GM23338 (cell line): ENCODE data around the gene LUC7L2. TPM values are rescaled to one million over a fixed set of nuclear protein-coding genes. Genes with fewer than 3 reads are reported as not detected.

ENCODE experiments used
- ATAC-seq: fragments of 200-7000 bp; cut with Tn5 transposase; 3 replicates; pipeline ENCODE4 v1.9.1; 2020
- DNase-seq: peaks from one replicate; pipeline ENCODE4 v3.0.0-alpha.2; 2015; ENCODE audit warnings: low spot score
- H2AFZ ChIP-seq: fragments of 200-600 bp; sonication (generic); 2 replicates; pipeline ENCODE4 v1.8.0; 2016; ENCODE audit warnings: antibody characterized with exemption, mild to moderate bottlenecking, moderate library complexity
- H3F3A ChIP-seq: fragments of 200-600 bp; sonication (generic); replicated peaks from 2 replicates; pipeline ENCODE4 v1.8.0; 2017; ENCODE audit warnings: antibody characterized with exemption, mixed run types, low read depth
- H3K27ac ChIP-seq: fragments of 200-600 bp; sonication (generic); 2 replicates; pipeline ENCODE4 v1.6.1; 2016; ENCODE audit warnings: low read depth
- H3K27me3 ChIP-seq: fragments of 200-600 bp; sonication (generic); 2 replicates; pipeline ENCODE4 v1.8.0; 2016; ENCODE audit warnings: mild to moderate bottlenecking, mixed run types, moderate library complexity; ENCODE audit not compliant: insufficient read depth
- H3K36me3 ChIP-seq: fragments of 200-600 bp; sonication (generic); 2 replicates; pipeline ENCODE4 v1.8.0; 2016; ENCODE audit warnings: mild to moderate bottlenecking; ENCODE audit not compliant: insufficient read depth
- H3K4me1 ChIP-seq: fragments of 200-600 bp; sonication (generic); 2 replicates; pipeline ENCODE4 v1.8.0; 2016; ENCODE audit warnings: mild to moderate bottlenecking, moderate library complexity; ENCODE audit not compliant: insufficient read depth
- H3K4me2 ChIP-seq: fragments of 200-600 bp; sonication (generic); 2 replicates; pipeline ENCODE4 v1.7.1; 2017; ENCODE audit warnings: mixed run types
- H3K4me3 ChIP-seq: fragments of 200-600 bp; sonication (generic); 2 replicates; pipeline ENCODE4 v1.6.1; 2016; ENCODE audit warnings: mixed run types
- H3K79me2 ChIP-seq: fragments of 200-600 bp; sonication (generic); replicated peaks from 2 replicates; pipeline ENCODE4 v1.8.0; 2017; ENCODE audit warnings: mild to moderate bottlenecking; ENCODE audit not compliant: insufficient read depth
- H3K9me2 ChIP-seq: fragments of 200-600 bp; sonication (generic); 2 replicates; pipeline ENCODE4 v1.8.0; 2017; ENCODE audit not compliant: insufficient read depth
- H4K20me1 ChIP-seq: fragments of 200-600 bp; sonication (generic); replicated peaks from 2 replicates; pipeline ENCODE4 v1.8.0; 2017; ENCODE audit warnings: mild to moderate bottlenecking; ENCODE audit not compliant: insufficient read depth
- H3K27ac Mint-ChIP-seq: 2 replicates; pipeline ENCODE4 v1.8.0; 2020; ENCODE audit warnings: inconsistent platforms, mild to moderate bottlenecking, moderate library complexity, mixed read lengths
- H3K27me3 Mint-ChIP-seq: 3 replicates; pipeline ENCODE4 v1.8.0; 2022; ENCODE audit warnings: low read depth, mild to moderate bottlenecking, moderate library complexity, mixed read lengths, inconsistent platforms; ENCODE audit not compliant: insufficient read depth, poor library complexity
- H3K36me3 Mint-ChIP-seq: 3 replicates; pipeline ENCODE4 v1.8.0; 2021; ENCODE audit warnings: low read depth, mild to moderate bottlenecking, inconsistent platforms, moderate library complexity, mixed read lengths
- H3K4me1 Mint-ChIP-seq: 3 replicates; pipeline ENCODE4 v1.8.0; 2020; ENCODE audit warnings: mild to moderate bottlenecking, inconsistent platforms, mixed read lengths
- H3K4me3 Mint-ChIP-seq: 3 replicates; pipeline ENCODE4 v1.8.0; 2021; ENCODE audit warnings: moderate library complexity, mild to moderate bottlenecking, inconsistent platforms, mixed read lengths
- H3K9me3 Mint-ChIP-seq: 3 replicates; pipeline ENCODE4 v1.8.0; 2020; ENCODE audit warnings: moderate library complexity, mild to moderate bottlenecking, inconsistent platforms, mixed read lengths
- CREB1 ChIP-seq: fragments of 250-450 bp; sonication (Bioruptor Pico); IDR thresholded peaks from 2 replicates; pipeline ENCODE4 v1.5.0; 2020; ENCODE audit warnings: low read depth, mild to moderate bottlenecking, moderate library complexity
- EZH2 ChIP-seq: fragments of 200-600 bp; sonication (generic); IDR thresholded peaks from one replicate; pipeline ENCODE4 v1.8.0; 2017; ENCODE audit warnings: antibody characterized with exemption, mild to moderate bottlenecking, low read depth; ENCODE audit not compliant: unreplicated experiment
- EZH2phosphoT487 ChIP-seq: fragments of 200-600 bp; sonication (generic); IDR thresholded peaks from one replicate; pipeline ENCODE4 v1.8.1; 2018; ENCODE audit warnings: antibody characterized with exemption; ENCODE audit not compliant: unreplicated experiment
- JUNB ChIP-seq: IDR thresholded peaks from one replicate; pipeline ENCODE4 v1.6.1; 2016; ENCODE audit warnings: antibody characterized with exemption; ENCODE audit not compliant: unreplicated experiment
- NANOG ChIP-seq: IDR thresholded peaks from 2 replicates; pipeline ENCODE4 v1.6.1; 2016; ENCODE audit warnings: antibody characterized with exemption, borderline replicate concordance
- POLR2AphosphoS5 ChIP-seq: IDR thresholded peaks from 2 replicates; pipeline ENCODE4 v1.6.1; 2016; ENCODE audit warnings: antibody characterized with exemption, low read depth
- STAT1 ChIP-seq: IDR thresholded peaks from one replicate; pipeline ENCODE4 v1.6.1; 2016; ENCODE audit warnings: antibody characterized with exemption; ENCODE audit not compliant: unreplicated experiment
- ZNF114 ChIP-seq: fragments of 250-450 bp; sonication (Bioruptor Pico); IDR thresholded peaks from 2 replicates; pipeline ENCODE4 v1.5.0; 2020; ENCODE audit warnings: mild to moderate bottlenecking, moderate library complexity
- ZNF331 ChIP-seq: fragments of 250-450 bp; sonication (Bioruptor Pico); IDR thresholded peaks from 2 replicates; pipeline ENCODE4 v1.5.0; 2020; ENCODE audit warnings: low read depth, mild to moderate bottlenecking, moderate library complexity
- polyA plus RNA-seq: library from polyadenylated mRNA; unstranded; fragments of >200 nt; fragmentation: Nextera tagmentation; extraction: Ambion mirVana; gene quantifications from 2 replicates; pipeline ENCODE4 v1.2.1, GENCODE V29; 2016
- total RNA-seq: library from RNA; depleted of rRNA; stranded (reverse); fragments of >200 nt; shearing (Covaris generic); gene quantifications from 2 replicates; pipeline ENCODE4 v1.2.3, GENCODE V29; 2014
- TF ChIP-seq, protein P1 (sequence below): IDR thresholded peaks from 2 replicates; pipeline ENCODE4 v1.6.1; 2016; ENCODE audit warnings: antibody characterized with exemption
- TF ChIP-seq, protein P2 (sequence below): IDR thresholded peaks from one replicate; pipeline ENCODE4 v1.6.1; 2018; ENCODE audit warnings: antibody characterized with exemption; ENCODE audit not compliant: unreplicated experiment
- TF ChIP-seq, protein P3 (sequence below): fragments of 250-450 bp; sonication (Bioruptor Pico); IDR thresholded peaks from 2 replicates; pipeline ENCODE4 v1.5.0; 2020; ENCODE audit warnings: mild to moderate bottlenecking, moderate library complexity
- TF ChIP-seq, protein P4 (sequence below), 2 experiments: fragments of 200-600 bp in 1 of 2; sonication (generic) in 1 of 2; conservative IDR thresholded peaks; 2 replicates each; pipeline versions ENCODE4 v1.5.1 to v1.6.1; 2016 to 2017; ENCODE audit warnings: antibody characterized with exemption in 2 of 2, low read depth in 2 of 2, mild to moderate bottlenecking in 2 of 2, moderate library complexity in 1 of 2

LUC7L2 gene
- total and polyA plus RNA-seq, 2 experiments from 2014 or later, result 40.3 to 57.3 TPM

DNA sequence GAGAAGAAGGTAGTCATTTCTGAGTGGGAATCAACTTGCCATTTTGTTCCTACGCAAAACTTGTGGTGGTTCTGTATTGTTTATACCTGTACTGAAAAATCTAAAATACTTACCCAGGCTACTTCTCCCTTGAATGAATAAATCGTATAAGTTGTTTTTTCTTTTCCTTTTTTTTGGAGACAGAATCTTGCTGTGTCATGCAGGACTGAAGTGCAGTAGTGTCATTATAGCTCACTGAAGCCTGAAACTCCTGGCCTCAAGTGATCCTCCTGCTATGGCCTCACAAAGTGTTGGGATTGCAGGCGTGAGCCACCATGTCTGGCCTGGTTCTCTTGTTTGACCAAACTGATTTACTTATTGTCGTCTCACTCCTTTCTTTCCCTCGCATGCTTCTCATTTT is 27.9 kb downstream of the LUC7L2 start:
- H3K27ac Mint-ChIP-seq, result peak overlapping the region; percentile 89
- Histone ChIP-seq H3K79me2 (peaks cover 95% of the 10 kb centered on the region), H3K27me3 (no peaks in the 10 kb centered on the region), H3K27ac (no peak overlapping the region), H4K20me1 (peaks cover 6% of the 10 kb centered on the region), H3K4me3 (no peak overlapping the region), H3F3A (no peaks in the 10 kb centered on the region), H3K4me2 (no peak overlapping the region), H3K9me2 (no peaks in the 10 kb centered on the region), H3K36me3 (peaks cover 19% of the 10 kb centered on the region), H3K4me1 (no peaks in the 10 kb centered on the region), H2AFZ (no peak overlapping the region)
- DNase-seq (no peak), ATAC-seq (no peak)
- H3K4me3 Mint-ChIP-seq, result no peak overlapping the region
- H3K36me3 Mint-ChIP-seq, result peaks cover 70% of the 10 kb centered on the region
- H3K9me3 Mint-ChIP-seq, result no peaks in the 10 kb centered on the region
- TF ChIP-seq JUNB (no peak), EZH2 (no peak), STAT1 (no peak), EZH2phosphoT487 (no peak), POLR2AphosphoS5 (no peak), NANOG (no peak), ZNF114 (CRISPR knock-in tag) (no peak), CREB1 (no peak), ZNF331 (no peak)
- TF ChIP-seq, protein P1, sequence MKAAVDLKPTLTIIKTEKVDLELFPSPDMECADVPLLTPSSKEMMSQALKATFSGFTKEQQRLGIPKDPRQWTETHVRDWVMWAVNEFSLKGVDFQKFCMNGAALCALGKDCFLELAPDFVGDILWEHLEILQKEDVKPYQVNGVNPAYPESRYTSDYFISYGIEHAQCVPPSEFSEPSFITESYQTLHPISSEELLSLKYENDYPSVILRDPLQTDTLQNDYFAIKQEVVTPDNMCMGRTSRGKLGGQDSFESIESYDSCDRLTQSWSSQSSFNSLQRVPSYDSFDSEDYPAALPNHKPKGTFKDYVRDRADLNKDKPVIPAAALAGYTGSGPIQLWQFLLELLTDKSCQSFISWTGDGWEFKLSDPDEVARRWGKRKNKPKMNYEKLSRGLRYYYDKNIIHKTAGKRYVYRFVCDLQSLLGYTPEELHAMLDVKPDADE, result no peak
- TF ChIP-seq, protein P2, sequence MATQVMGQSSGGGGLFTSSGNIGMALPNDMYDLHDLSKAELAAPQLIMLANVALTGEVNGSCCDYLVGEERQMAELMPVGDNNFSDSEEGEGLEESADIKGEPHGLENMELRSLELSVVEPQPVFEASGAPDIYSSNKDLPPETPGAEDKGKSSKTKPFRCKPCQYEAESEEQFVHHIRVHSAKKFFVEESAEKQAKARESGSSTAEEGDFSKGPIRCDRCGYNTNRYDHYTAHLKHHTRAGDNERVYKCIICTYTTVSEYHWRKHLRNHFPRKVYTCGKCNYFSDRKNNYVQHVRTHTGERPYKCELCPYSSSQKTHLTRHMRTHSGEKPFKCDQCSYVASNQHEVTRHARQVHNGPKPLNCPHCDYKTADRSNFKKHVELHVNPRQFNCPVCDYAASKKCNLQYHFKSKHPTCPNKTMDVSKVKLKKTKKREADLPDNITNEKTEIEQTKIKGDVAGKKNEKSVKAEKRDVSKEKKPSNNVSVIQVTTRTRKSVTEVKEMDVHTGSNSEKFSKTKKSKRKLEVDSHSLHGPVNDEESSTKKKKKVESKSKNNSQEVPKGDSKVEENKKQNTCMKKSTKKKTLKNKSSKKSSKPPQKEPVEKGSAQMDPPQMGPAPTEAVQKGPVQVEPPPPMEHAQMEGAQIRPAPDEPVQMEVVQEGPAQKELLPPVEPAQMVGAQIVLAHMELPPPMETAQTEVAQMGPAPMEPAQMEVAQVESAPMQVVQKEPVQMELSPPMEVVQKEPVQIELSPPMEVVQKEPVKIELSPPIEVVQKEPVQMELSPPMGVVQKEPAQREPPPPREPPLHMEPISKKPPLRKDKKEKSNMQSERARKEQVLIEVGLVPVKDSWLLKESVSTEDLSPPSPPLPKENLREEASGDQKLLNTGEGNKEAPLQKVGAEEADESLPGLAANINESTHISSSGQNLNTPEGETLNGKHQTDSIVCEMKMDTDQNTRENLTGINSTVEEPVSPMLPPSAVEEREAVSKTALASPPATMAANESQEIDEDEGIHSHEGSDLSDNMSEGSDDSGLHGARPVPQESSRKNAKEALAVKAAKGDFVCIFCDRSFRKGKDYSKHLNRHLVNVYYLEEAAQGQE, result no peak
- TF ChIP-seq, protein P3, sequence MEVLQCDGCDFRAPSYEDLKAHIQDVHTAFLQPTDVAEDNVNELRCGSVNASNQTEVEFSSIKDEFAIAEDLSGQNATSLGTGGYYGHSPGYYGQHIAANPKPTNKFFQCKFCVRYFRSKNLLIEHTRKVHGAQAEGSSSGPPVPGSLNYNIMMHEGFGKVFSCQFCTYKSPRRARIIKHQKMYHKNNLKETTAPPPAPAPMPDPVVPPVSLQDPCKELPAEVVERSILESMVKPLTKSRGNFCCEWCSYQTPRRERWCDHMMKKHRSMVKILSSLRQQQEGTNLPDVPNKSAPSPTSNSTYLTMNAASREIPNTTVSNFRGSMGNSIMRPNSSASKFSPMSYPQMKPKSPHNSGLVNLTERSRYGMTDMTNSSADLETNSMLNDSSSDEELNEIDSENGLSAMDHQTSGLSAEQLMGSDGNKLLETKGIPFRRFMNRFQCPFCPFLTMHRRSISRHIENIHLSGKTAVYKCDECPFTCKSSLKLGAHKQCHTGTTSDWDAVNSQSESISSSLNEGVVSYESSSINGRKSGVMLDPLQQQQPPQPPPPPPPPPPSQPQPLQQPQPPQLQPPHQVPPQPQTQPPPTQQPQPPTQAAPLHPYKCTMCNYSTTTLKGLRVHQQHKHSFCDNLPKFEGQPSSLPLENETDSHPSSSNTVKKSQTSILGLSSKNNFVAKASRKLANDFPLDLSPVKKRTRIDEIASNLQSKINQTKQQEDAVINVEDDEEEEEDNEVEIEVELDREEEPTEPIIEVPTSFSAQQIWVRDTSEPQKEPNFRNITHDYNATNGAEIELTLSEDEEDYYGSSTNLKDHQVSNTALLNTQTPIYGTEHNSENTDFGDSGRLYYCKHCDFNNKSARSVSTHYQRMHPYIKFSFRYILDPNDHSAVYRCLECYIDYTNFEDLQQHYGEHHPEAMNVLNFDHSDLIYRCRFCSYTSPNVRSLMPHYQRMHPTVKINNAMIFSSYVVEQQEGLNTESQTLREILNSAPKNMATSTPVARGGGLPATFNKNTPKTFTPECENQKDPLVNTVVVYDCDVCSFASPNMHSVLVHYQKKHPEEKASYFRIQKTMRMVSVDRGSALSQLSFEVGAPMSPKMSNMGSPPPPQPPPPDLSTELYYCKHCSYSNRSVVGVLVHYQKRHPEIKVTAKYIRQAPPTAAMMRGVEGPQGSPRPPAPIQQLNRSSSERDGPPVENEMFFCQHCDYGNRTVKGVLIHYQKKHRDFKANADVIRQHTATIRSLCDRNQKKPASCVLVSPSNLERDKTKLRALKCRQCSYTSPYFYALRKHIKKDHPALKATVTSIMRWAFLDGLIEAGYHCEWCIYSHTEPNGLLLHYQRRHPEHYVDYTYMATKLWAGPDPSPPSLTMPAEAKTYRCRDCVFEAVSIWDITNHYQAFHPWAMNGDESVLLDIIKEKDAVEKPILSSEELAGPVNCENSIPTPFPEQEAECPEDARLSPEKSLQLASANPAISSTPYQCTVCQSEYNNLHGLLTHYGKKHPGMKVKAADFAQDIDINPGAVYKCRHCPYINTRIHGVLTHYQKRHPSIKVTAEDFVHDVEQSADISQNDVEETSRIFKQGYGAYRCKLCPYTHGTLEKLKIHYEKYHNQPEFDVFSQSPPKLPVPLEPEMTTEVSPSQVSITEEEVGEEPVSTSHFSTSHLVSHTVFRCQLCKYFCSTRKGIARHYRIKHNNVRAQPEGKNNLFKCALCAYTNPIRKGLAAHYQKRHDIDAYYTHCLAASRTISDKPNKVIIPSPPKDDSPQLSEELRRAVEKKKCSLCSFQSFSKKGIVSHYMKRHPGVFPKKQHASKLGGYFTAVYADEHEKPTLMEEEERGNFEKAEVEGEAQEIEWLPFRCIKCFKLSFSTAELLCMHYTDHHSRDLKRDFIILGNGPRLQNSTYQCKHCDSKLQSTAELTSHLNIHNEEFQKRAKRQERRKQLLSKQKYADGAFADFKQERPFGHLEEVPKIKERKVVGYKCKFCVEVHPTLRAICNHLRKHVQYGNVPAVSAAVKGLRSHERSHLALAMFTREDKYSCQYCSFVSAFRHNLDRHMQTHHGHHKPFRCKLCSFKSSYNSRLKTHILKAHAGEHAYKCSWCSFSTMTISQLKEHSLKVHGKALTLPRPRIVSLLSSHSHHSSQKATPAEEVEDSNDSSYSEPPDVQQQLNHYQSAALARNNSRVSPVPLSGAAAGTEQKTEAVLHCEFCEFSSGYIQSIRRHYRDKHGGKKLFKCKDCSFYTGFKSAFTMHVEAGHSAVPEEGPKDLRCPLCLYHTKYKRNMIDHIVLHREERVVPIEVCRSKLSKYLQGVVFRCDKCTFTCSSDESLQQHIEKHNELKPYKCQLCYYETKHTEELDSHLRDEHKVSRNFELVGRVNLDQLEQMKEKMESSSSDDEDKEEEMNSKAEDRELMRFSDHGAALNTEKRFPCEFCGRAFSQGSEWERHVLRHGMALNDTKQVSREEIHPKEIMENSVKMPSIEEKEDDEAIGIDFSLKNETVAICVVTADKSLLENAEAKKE (CRISPR knock-in tag), result no peak
- TF ChIP-seq, protein P4, sequence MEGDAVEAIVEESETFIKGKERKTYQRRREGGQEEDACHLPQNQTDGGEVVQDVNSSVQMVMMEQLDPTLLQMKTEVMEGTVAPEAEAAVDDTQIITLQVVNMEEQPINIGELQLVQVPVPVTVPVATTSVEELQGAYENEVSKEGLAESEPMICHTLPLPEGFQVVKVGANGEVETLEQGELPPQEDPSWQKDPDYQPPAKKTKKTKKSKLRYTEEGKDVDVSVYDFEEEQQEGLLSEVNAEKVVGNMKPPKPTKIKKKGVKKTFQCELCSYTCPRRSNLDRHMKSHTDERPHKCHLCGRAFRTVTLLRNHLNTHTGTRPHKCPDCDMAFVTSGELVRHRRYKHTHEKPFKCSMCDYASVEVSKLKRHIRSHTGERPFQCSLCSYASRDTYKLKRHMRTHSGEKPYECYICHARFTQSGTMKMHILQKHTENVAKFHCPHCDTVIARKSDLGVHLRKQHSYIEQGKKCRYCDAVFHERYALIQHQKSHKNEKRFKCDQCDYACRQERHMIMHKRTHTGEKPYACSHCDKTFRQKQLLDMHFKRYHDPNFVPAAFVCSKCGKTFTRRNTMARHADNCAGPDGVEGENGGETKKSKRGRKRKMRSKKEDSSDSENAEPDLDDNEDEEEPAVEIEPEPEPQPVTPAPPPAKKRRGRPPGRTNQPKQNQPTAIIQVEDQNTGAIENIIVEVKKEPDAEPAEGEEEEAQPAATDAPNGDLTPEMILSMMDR (conservative IDR thresholded peaks at IDR 0.05; ENCODE audit: low read depth in 2 of 2), result no peak
- no peaks in the 10 kb centered on the region for H3K4me1 Mint-ChIP-seq
- H3K27me3 Mint-ChIP-seq, result peaks cover 6% of the 10 kb centered on the region
